GM21825 (cell line): ENCODE results near the gene RHOU.
A peak's percentile ranks its signal among the peaks of the same experiment; 100 is the strongest.

Experiments used
- ATAC-seq: cut with Tn5 transposase; IDR thresholded peaks from one replicate; pipeline ENCODE4 v1.9.1; 2021; ENCODE audit warnings: mild to moderate bottlenecking, moderate library complexity; ENCODE audit not compliant: unreplicated experiment

RHOU gene

GRCh38 chr1:228782662-228783417 is 47.6 kb downstream of the RHOU start:
- no peak for ATAC-seq

- ATAC-seq = no peak
These were observed 48.2 kb downstream of the RHOU start for GRCh38 chr1:228783418-228784040.

GRCh38 chr1:228784181-228784580 is 48.9 kb downstream of the RHOU start:
- ATAC-seq = no peak

- ATAC-seq = no peak
These were observed 50.4 kb downstream of the RHOU start for GRCh38 chr1:228785366-228786330.

GRCh38 chr1:228786361-228787129 is 51.3 kb downstream of the RHOU start:
- ATAC-seq = no peak

GRCh38 chr1:228791791-228792190 is 56.5 kb downstream of the RHOU start:
- no peak for ATAC-seq

GRCh38 chr1:228792601-228793000 is 57.3 kb downstream of the RHOU start:
- ATAC-seq = no peak

- no peak for ATAC-seq
These were observed 57.8 kb downstream of the RHOU start for GRCh38 chr1:228793032-228793431.

- ATAC-seq = peak; percentile 62
These were observed 58.9 kb downstream of the RHOU start for GRCh38 chr1:228794173-228794572.

GRCh38 chr1:228794810-228795209 is 59.5 kb downstream of the RHOU start:
- ATAC-seq = no peak

- no peak for ATAC-seq
These were observed 60.3 kb downstream of the RHOU start for GRCh38 chr1:228795596-228795995.
